H1 (cell line): ENCODE measurements around the gene IKZF2. TPM values are rescaled to one million over a fixed set of nuclear protein-coding genes. Genes with fewer than 3 reads are reported as not detected.

Experiments
- BCL11A ChIP-seq, 2 experiments: IDR thresholded peaks; one replicate each; pipeline ENCODE4 v1.6.1; 2011; ENCODE audit warnings: low read depth in 2 of 2, low read length in 2 of 2, mild to moderate bottlenecking in 2 of 2
- CBX8 ChIP-seq: fragments of 300-800, 300-1000 bp; sonication (generic); IDR thresholded peaks from 2 replicates; pipeline ENCODE4 v1.7.1; 2016; ENCODE audit warnings: low read depth, low read length, borderline replicate concordance
- HDAC6 ChIP-seq: IDR thresholded peaks from one replicate; pipeline ENCODE4 v1.7.1; 2012; ENCODE audit warnings: low read depth, mild to moderate bottlenecking, inconsistent platforms, low read length, moderate library complexity
- SRF ChIP-seq: IDR thresholded peaks from 2 replicates; pipeline ENCODE4 v1.6.1; 2011; ENCODE audit warnings: mild to moderate bottlenecking, low read depth, low read length, moderate library complexity
- polyA plus RNA-seq, 7 experiments: library from polyadenylated mRNA; depleted of rRNA in 3 of 7; stranded (reverse) in 5 of 7; unstranded in 2 of 7; fragments of >200 nt in 5 of 7; fragments of 200-250 nt in 2 of 7; gene quantifications; 1 replicate in 5 of 7; 2 replicates in 1 of 7; 4 replicates in 1 of 7; pipeline versions ENCODE4 v1.2.1 to v1.2.3, GENCODE V29; 2011 to 2013; ENCODE audit warnings: missing spikeins in 2 of 7, mixed read lengths in 2 of 7
- total RNA-seq: library from RNA; stranded (reverse); fragmentation: NEBNext Ultra II Directional; extraction: Animal tissue kit (Norgen Biotek cat#: 25700); gene quantifications from 2 replicates; pipeline ENCODE4 v1.2.1, GENCODE V29; 2021

IKZF2 gene
- total and polyA plus RNA-seq, 2 of the 8 experiments (the other 6 are each of a cell fraction or from before 2014, with no cell fraction given): 1.7 to 4.4 TPM

DNA sequence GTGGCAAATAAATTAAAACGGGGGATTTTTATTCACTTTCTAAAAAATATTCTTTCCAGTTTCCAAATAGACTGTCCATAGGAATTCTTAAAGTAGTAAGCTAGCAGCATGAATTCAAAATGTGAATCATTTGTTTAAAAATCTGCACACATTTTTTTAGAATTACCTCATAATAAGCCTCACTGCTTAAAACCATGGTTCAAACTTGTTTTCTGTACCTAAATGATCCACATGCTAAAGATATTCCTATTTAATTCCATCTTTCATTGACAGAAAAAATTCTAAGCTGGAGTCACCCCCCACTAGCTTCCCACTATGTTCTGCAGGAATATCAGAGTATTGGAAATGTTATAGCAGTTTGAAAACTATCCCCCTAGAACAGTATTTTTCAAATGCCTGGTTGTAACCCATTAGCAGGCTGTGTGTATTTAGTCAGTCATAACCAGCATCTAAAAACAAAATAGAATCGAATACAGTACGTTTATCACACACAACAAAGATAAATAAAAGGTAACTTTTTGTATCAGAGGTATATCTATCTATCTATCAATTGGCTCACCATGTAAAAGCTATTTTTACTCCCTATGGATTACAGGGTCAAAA lies 11.2 kb upstream of the IKZF2 start (continued):
- no peak for TF ChIP-seq CBX8
- TF ChIP-seq HDAC6: no peak
- no peak for TF ChIP-seq BCL11A (IDR thresholded peaks at IDR 0.05; ENCODE audit: low read depth in 2 of 2, low read length in 2 of 2)
- no peak for TF ChIP-seq SRF
